ENCODE measurements around the gene FBXL16.

FBXL16 gene

GRCh38 chr16:717450-718245, 12.0 kb upstream of the FBXL16 start:
- TF ChIP-seq RAD21 (IDR thresholded peaks at IDR 0.05; ENCODE audit: low read depth) (no peak), MAX (IDR thresholded peaks at IDR 0.05) (no peak), TCF12 (IDR thresholded peaks at IDR 0.05; ENCODE audit: low read depth) (no peak), ZBTB7A (IDR thresholded peaks at IDR 0.05; ENCODE audit: low read depth) (no peak), NFIC (IDR thresholded peaks at IDR 0.05) (no peak), USF1 (IDR thresholded peaks at IDR 0.05) (no peak), CEBPB (IDR thresholded peaks at IDR 0.05) (no peak), FOXM1 (IDR thresholded peaks at IDR 0.05; ENCODE audit: borderline replicate concordance, low read depth) (no peak), CREB1 (IDR thresholded peaks at IDR 0.05; ENCODE audit: low read depth) (no peak), REST (IDR thresholded peaks at IDR 0.05; ENCODE audit: low read depth) (no peak), EP300 (IDR thresholded peaks at IDR 0.05; ENCODE audit: borderline replicate concordance) (no peak)

GRCh38 chr16:716768-717325, 11.2 kb upstream of the FBXL16 start:
- TF ChIP-seq EGR1 (IDR thresholded peaks at IDR 0.05) = no peak
- TF ChIP-seq RAD21 (IDR thresholded peaks at IDR 0.05; ENCODE audit: low read depth) = no peak
- TF ChIP-seq ZBTB7A (IDR thresholded peaks at IDR 0.05; ENCODE audit: low read depth) = no peak
- TF ChIP-seq USF1 (IDR thresholded peaks at IDR 0.05) = no peak
- TF ChIP-seq MAX (IDR thresholded peaks at IDR 0.05) = no peak
- no peak for TF ChIP-seq TCF12 (IDR thresholded peaks at IDR 0.05; ENCODE audit: low read depth)
- TF ChIP-seq TEAD4 (IDR thresholded peaks at IDR 0.05) = no peak
- no peak for TF ChIP-seq CREB1 (IDR thresholded peaks at IDR 0.05; ENCODE audit: low read depth)
- no peak for TF ChIP-seq REST (IDR thresholded peaks at IDR 0.05; ENCODE audit: low read depth)
- TF ChIP-seq TAF1 (IDR thresholded peaks at IDR 0.05; ENCODE audit: low read depth) = no peak
- no peak for TF ChIP-seq CEBPB (IDR thresholded peaks at IDR 0.05)
- no peak for TF ChIP-seq FOXM1 (IDR thresholded peaks at IDR 0.05; ENCODE audit: borderline replicate concordance, low read depth)
- no peak for TF ChIP-seq NFIC (IDR thresholded peaks at IDR 0.05)

- no peak for TF ChIP-seq USF1 (IDR thresholded peaks at IDR 0.05)
- no peak for TF ChIP-seq CREB1 (IDR thresholded peaks at IDR 0.05; ENCODE audit: low read depth)
- no peak for TF ChIP-seq TCF12 (IDR thresholded peaks at IDR 0.05; ENCODE audit: low read depth)
- TF ChIP-seq ZBTB7A (IDR thresholded peaks at IDR 0.05; ENCODE audit: low read depth) = 0 out of 2 replicates have a peak, but pooled peaks have one; percentile 31
- peak; percentile 18; the same call in 1 of the 2 replicates for TF ChIP-seq NFIC (IDR thresholded peaks at IDR 0.05)
These were observed 10.6 kb upstream of the FBXL16 start for GRCh38 chr16:716200-716568.

GRCh38 chr16:715477-716199, 10.0 kb upstream of the FBXL16 start:
- TF ChIP-seq NFIC (IDR thresholded peaks at IDR 0.05) = peak; percentile 23; the same call in 1 of the 2 replicates
- TF ChIP-seq TAF1 (IDR thresholded peaks at IDR 0.05; ENCODE audit: low read depth) = no peak

All from Ishikawa (cell line).